Thoracic aorta (tissue), 2 donors: Measurements from ENCODE around the gene SAP30L. TPM values are rescaled to one million over a fixed set of nuclear protein-coding genes. Genes with fewer than 3 reads are reported as not detected.

ENCODE experiments used
- ATAC-seq: fragments of 150-250 bp; one replicate; pipeline ENCODE4 v1.8.0; 2017; ENCODE audit warnings: low read depth; ENCODE audit not compliant: insufficient number of reproducible peaks, low FRiP score
- DNase-seq: peaks from one replicate; pipeline ENCODE4 v3.0.0-alpha.2; 2020; ENCODE audit warnings: low spot score
- H3K27ac ChIP-seq, 2 donors: fragments of 200-600 bp; sonication (generic); 1 replicate in 1 of 2; 2 replicates in 1 of 2; pipeline ENCODE4 v1.5.1; 2016; ENCODE audit warnings: mild to moderate bottlenecking in 2 of 2, moderate library complexity in 2 of 2
- H3K27me3 ChIP-seq: fragments of 200-600 bp; sonication (generic); replicated peaks from 2 replicates; pipeline ENCODE4 v1.6.0; 2016; ENCODE audit warnings: mild to moderate bottlenecking; ENCODE audit not compliant: insufficient read depth
- H3K36me3 ChIP-seq: fragments of 200-600 bp; sonication (generic); one replicate; pipeline ENCODE4 v1.5.1; 2016
- H3K4me1 ChIP-seq, 2 donors: fragments of 200-600 bp; sonication (generic); 1 replicate in 1 of 2; 2 replicates in 1 of 2; pipeline versions ENCODE4 v1.5.1 to v1.6.0; 2016; ENCODE audit warnings: low read depth in 2 of 2, mild to moderate bottlenecking in 1 of 2; ENCODE audit not compliant: control insufficient read depth in 1 of 2
- H3K4me3 ChIP-seq: fragments of 200-600 bp; sonication (generic); 2 replicates; pipeline ENCODE4 v1.5.1; 2016; ENCODE audit warnings: mild to moderate bottlenecking
- H3K9me3 ChIP-seq: fragments of 200-600 bp; sonication (generic); 2 replicates; pipeline ENCODE4 v1.5.1; 2016
- total RNA-seq, 2 donors: library from RNA; depleted of rRNA; stranded (reverse); fragments of >200 nt; gene quantifications; one replicate each; pipeline versions ENCODE4 v1.1.0 to v1.2.3, GENCODE V29; 2016
- TF ChIP-seq, protein P1 (sequence below): fragments of 200-600 bp; sonication (generic); IDR thresholded peaks from one replicate; pipeline ENCODE4 v1.5.1; 2019; ENCODE audit warnings: antibody characterized with exemption

SAP30L gene
- total RNA-seq, 2 donors from 2014 or later: 43.7 to 85.6 TPM

DNA sequence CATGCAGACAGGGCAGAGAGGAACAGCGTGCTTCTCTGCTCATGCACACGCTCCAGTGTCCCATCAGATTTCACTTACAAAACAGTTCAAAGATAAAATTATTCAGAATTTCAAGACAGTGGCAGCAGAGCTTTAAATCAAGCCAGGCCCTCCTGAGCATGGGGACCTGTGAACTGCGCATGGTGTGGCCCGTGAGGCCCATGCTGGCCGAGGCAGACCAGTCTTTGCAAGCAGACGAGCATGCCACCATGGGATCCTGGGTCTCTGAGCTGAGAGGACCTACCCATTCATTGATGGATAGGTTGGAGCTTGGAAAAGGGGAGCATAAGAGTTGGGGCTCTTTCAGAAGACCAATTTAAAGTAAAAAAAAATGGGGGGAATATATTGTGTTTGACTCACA lies 35.0 kb upstream of the SAP30L start:
- TF ChIP-seq, protein P1, sequence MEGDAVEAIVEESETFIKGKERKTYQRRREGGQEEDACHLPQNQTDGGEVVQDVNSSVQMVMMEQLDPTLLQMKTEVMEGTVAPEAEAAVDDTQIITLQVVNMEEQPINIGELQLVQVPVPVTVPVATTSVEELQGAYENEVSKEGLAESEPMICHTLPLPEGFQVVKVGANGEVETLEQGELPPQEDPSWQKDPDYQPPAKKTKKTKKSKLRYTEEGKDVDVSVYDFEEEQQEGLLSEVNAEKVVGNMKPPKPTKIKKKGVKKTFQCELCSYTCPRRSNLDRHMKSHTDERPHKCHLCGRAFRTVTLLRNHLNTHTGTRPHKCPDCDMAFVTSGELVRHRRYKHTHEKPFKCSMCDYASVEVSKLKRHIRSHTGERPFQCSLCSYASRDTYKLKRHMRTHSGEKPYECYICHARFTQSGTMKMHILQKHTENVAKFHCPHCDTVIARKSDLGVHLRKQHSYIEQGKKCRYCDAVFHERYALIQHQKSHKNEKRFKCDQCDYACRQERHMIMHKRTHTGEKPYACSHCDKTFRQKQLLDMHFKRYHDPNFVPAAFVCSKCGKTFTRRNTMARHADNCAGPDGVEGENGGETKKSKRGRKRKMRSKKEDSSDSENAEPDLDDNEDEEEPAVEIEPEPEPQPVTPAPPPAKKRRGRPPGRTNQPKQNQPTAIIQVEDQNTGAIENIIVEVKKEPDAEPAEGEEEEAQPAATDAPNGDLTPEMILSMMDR: no peak
- H3K36me3 ChIP-seq: peaks cover 8% of the 10 kb centered on the region
- H3K9me3 ChIP-seq: no peaks in the 10 kb centered on the region
- ATAC-seq (no peak), DNase-seq (no peak)
- no peak overlapping the region for H3K27ac ChIP-seq
- H3K4me3 ChIP-seq: no peak overlapping the region
- H3K4me1 ChIP-seq: no peaks in the 10 kb centered on the region
- H3K27me3 ChIP-seq: no peaks in the 10 kb centered on the region

DNA sequence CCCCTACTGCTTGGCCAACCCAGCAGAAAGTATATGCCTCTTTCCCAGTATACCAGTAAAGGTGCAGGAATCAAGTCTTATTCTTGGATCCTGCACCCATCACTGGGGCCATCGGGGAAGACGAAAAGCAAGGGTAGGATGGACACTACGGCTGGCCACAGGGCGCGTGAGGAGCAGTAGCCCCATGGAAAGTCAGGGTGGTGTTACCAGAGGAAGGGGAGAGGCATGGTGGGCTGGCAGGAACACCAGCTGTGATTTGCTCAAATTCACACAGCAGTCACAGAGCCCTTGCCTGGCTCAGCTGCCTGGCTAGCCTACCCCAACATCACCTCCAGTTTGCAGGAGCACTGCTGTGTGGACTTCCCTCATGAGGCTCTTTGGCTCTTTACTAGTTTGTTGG lies 34.5 kb upstream of the SAP30L start:
- TF ChIP-seq, protein P1: no peak
- DNase-seq: no peak
- H3K27me3 ChIP-seq: no peaks in the 10 kb centered on the region
- no peak overlapping the region for H3K27ac ChIP-seq
- no peaks in the 10 kb centered on the region for H3K4me1 ChIP-seq
- no peaks in the 10 kb centered on the region for H3K9me3 ChIP-seq
- peaks cover 8% of the 10 kb centered on the region for H3K36me3 ChIP-seq
- no peak overlapping the region for H3K4me3 ChIP-seq
- no peak for ATAC-seq

DNA sequence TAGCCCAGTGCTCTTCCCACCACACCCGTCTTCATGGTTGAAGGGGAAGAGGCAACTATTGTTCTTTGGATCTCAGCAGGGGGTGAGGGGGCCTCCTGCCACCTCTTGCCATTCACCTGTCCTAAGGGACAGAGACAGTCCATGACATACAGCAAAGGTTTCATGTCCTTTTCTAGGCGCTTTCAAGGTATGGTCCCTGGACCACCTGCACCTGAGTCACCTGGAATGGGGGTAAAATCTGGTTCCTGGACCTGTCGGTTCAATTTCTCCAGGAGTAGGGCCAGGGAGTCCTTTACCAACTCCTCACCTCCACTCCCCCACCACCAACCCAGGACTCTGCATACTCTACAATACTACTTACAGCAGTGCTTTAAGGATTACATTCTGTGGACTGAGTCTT lies 33.5 kb upstream of the SAP30L start:
- ATAC-seq (no peak), DNase-seq (no peak)
- H3K36me3 ChIP-seq: peaks cover 14% of the 10 kb centered on the region
- TF ChIP-seq, protein P1: no peak
- H3K27ac ChIP-seq: no peak overlapping the region
- H3K4me1 ChIP-seq: no peaks in the 10 kb centered on the region
- H3K9me3 ChIP-seq: no peaks in the 10 kb centered on the region
- no peak overlapping the region for H3K4me3 ChIP-seq
- no peaks in the 10 kb centered on the region for H3K27me3 ChIP-seq

DNA sequence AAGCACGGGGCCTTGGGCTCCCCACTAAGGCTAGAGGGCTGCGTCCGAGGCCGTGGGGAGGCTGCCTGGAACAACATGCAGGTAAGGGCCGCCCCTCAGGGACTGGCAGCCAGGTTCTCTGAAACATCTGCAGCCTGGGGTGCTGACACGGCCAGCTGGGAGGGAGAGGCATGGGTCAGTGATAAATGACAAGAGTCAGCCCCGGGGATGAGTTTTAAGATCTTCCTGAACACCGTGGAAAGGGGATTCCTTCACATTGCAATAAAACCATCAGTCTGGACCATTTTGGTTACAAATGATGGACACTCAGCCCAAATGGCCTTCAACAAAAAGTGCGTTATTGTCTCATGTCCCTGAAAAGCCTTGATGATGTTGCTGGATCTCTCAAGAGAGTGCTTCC lies 32.9 kb upstream of the SAP30L start:
- DNase-seq: no peak

DNA sequence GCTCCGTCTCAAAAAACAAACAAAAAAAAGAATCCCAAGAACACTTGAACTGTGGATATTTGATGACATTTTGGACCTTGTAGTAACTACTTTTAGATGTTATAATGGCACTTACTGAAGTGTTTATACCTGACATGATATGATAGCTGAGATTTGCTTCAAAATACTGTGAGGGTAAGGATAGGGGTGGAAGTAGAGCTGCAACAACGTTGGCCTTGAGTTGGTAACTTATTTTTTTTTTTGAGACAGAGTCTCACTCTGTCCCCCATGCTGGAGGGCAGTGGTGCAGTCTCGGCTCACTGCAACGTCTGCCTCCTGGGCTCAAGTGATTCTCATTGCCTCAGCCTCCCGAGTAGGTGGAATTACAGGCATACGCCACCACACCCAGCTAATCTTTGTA lies 30.7 kb upstream of the SAP30L start:
- TF ChIP-seq, protein P1: no peak
- ATAC-seq: no peak
- H3K36me3 ChIP-seq: peaks cover 17% of the 10 kb centered on the region

More for the DNA sequence above, 32.9 kb upstream of the SAP30L start:
- Histone ChIP-seq H3K27ac (no peak overlapping the region), H3K27me3 (no peaks in the 10 kb centered on the region), H3K36me3 (peaks cover 17% of the 10 kb centered on the region), H3K4me3 (no peak overlapping the region), H3K9me3 (no peaks in the 10 kb centered on the region), H3K4me1 (no peaks in the 10 kb centered on the region)
- ATAC-seq: no peak
- TF ChIP-seq, protein P1: no peak

More for the DNA sequence above, 30.7 kb upstream of the SAP30L start:
- DNase-seq: no peak
- no peaks in the 10 kb centered on the region for H3K4me1 ChIP-seq
- no peak overlapping the region for H3K27ac ChIP-seq
- no peak overlapping the region for H3K4me3 ChIP-seq
- no peaks in the 10 kb centered on the region for H3K9me3 ChIP-seq
- H3K27me3 ChIP-seq: no peaks in the 10 kb centered on the region
